ENCODE data around the gene KHNYN. TPM values are rescaled to one million over a fixed set of nuclear protein-coding genes. Genes with fewer than 3 reads are reported as not detected.
"Not testable (repeated sequence)": the region's sequence is repeated elsewhere in the genome, so short reads cannot be mapped to it uniquely, and the experiment has no call there.

Gene KHNYN
- total RNA-seq, 1 experiment from 2014 or later: 63.0 TPM

- no peak for TF ChIP-seq CTCF (IDR thresholded peaks at IDR 0.05; ENCODE audit: unreplicated experiment)
- peak within 1 kb of the TSS; percentile 78 for H3K4me3 Mint-ChIP-seq (ENCODE audit: unreplicated experiment)
- CTCF ChIA-PET: interaction anchor here (0.5 to 5.5 kb wide), 15 partner anchors 11 to 1111 kb away, joined by 3 to 64 read pairs (median 4); partner anchors contain the start of genes ADCY4, CIDEB and KHNYN
- POLR2A ChIA-PET: interaction anchor here (0.8 to 4.8 kb wide), 19 partner anchors 10 to 328 kb away, joined by 3 to 47 read pairs (median 5); partner anchors contain the start of genes CBLN3, DCAF11, DHRS1 and IPO4
- intact Hi-C loops (cut with micrococcal nuclease): no loop called here
- peak; percentile 99 for DNase-seq (ENCODE audit: unreplicated experiment)
- BruUV-seq (replicated peaks): no TSS peak
- H3K36me3 Mint-ChIP-seq (ENCODE audit: insufficient read depth, unreplicated experiment): peaks cover 54% of the 10 kb centered on the region
- peak within 1 kb of the TSS; percentile 100 for H3K27ac Mint-ChIP-seq (ENCODE audit: low read depth, unreplicated experiment)
- H3K27me3 Mint-ChIP-seq (ENCODE audit: insufficient read depth, unreplicated experiment): no peaks in the 10 kb centered on the region
- H3K4me1 Mint-ChIP-seq (ENCODE audit: insufficient read depth, unreplicated experiment): peaks cover 8% of the 10 kb centered on the region
- H3K9me3 Mint-ChIP-seq (ENCODE audit: unreplicated experiment): no peaks in the 10 kb centered on the region
Observed at GRCh38 chr14:24442240-24443052, 12.7 kb downstream of the KHNYN start, which contains the start of gene SDR39U1. TSS of gene SDR39U1 (minus strand) at chr14:24442776. CDS start at chr14:24442769, 7 bp downstream.

GRCh38 chr14:24443053-24443665, 13.4 kb downstream of the KHNYN start:
- Mint-ChIP-seq H3K36me3 (ENCODE audit: insufficient read depth, unreplicated experiment) (peaks cover 47% of the 10 kb centered on the region), H3K27ac (ENCODE audit: low read depth, unreplicated experiment) (peak overlapping the region; percentile 100), H3K9me3 (ENCODE audit: unreplicated experiment) (no peaks in the 10 kb centered on the region), H3K4me3 (ENCODE audit: unreplicated experiment) (peak overlapping the region; percentile 78), H3K27me3 (ENCODE audit: insufficient read depth, unreplicated experiment) (no peaks in the 10 kb centered on the region), H3K4me1 (ENCODE audit: insufficient read depth, unreplicated experiment) (peaks cover 8% of the 10 kb centered on the region)
- no peak for TF ChIP-seq CTCF (IDR thresholded peaks at IDR 0.05; ENCODE audit: unreplicated experiment)
- intact Hi-C loops (cut with micrococcal nuclease): no loop called here
- POLR2A ChIA-PET: interaction anchor here (0.6 to 4.8 kb wide), 14 partner anchors 10 to 679 kb away, joined by 3 to 47 read pairs (median 4); partner anchors contain the start of genes CBLN3, DCAF11, DHRS1 and KHNYN
- no peak for DNase-seq (ENCODE audit: unreplicated experiment)
- BruUV-seq (replicated peaks): TSS peak; percentile 80
- CTCF ChIA-PET: interaction anchor here (0.5 to 5.5 kb wide), 6 partner anchors 12 to 1112 kb away, joined by 3 to 64 read pairs (median 9); partner anchors contain the start of genes ADCY4, CIDEB and KHNYN

GRCh38 chr14:24450828-24451227, 21.1 kb downstream of the KHNYN start:
- H3K4me3 Mint-ChIP-seq (ENCODE audit: unreplicated experiment); H3K4me1 Mint-ChIP-seq (ENCODE audit: insufficient read depth, unreplicated experiment); H3K27ac Mint-ChIP-seq (ENCODE audit: low read depth, unreplicated experiment); intact Hi-C loops (cut with micrococcal nuclease); BruUV-seq (replicated peaks); H3K36me3 Mint-ChIP-seq (ENCODE audit: insufficient read depth, unreplicated experiment); POLR2A ChIA-PET; H3K27me3 Mint-ChIP-seq (ENCODE audit: insufficient read depth, unreplicated experiment); DNase-seq (ENCODE audit: unreplicated experiment); CTCF ChIA-PET: not testable (repeated sequence)
- H3K9me3 Mint-ChIP-seq (ENCODE audit: unreplicated experiment): peaks cover 16% of the 10 kb centered on the region

DNA sequence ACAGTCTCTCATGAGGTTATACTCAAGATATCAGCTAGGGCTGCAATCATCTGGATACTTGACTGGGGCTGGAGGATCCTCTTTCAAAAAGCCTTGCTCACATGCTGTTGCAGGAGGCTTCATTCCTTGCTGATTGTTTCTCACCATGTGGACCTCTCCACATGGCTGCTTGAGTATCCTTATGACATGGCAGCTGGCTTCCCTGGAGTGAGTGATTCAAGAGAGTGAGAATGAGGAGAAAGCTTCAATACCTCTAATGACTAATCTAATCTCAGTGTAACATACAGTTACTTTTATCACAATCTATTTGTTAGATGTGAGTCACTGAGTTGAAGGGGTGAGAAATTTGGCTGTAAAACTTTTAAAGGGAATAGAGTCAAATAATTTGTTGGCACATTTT, 27.2 kb downstream of the KHNYN start:
- Mint-ChIP-seq H3K4me3 (ENCODE audit: unreplicated experiment) (no peak overlapping the region), H3K36me3 (ENCODE audit: insufficient read depth, unreplicated experiment) (no peaks in the 10 kb centered on the region), H3K9me3 (ENCODE audit: unreplicated experiment) (peaks cover 16% of the 10 kb centered on the region), H3K27ac (ENCODE audit: low read depth, unreplicated experiment) (no peak overlapping the region), H3K27me3 (ENCODE audit: insufficient read depth, unreplicated experiment) (no peaks in the 10 kb centered on the region), H3K4me1 (ENCODE audit: insufficient read depth, unreplicated experiment) (no peaks in the 10 kb centered on the region)
- POLR2A ChIA-PET: interaction anchor here (0.6 kb wide), 1 partner anchor 791 kb away, joined by 3 read pairs; no protein-coding TSS in a partner anchor
- BruUV-seq (replicated peaks): no TSS peak
- no peak for DNase-seq (ENCODE audit: unreplicated experiment)
- no peak for TF ChIP-seq CTCF (IDR thresholded peaks at IDR 0.05; ENCODE audit: unreplicated experiment)
- CTCF ChIA-PET: interaction anchor here (0.6 to 0.7 kb wide), 2 partner anchors 28 to 366 kb away, joined by 3 to 5 read pairs; no protein-coding TSS in a partner anchor
- intact Hi-C loops (cut with micrococcal nuclease): no loop called here

All from MCF 10A (cell line).